ENCODE data around the gene OR51V1.

- TF ChIP-seq CTCF (IDR thresholded peaks at IDR 0.05): no peak
- no peak for TF ChIP-seq EP300 (IDR thresholded peaks at IDR 0.05)
Observed at GRCh38 chr11:5225480-5225871, 25.0 kb upstream of the OR51V1 start.
